Stimulated activated CD8-positive, alpha-beta memory T cell treated with anti-CD3 and anti-CD28 coated beads, Interleukin-12 subunit alpha, Interleukin-12 subunit beta, amount 100 ng/mL, for 1 hour (primary cell): Measurements from ENCODE around the gene CAMK2B.
"Not testable (repeated sequence)": the region's sequence is repeated elsewhere in the genome, so short reads cannot be mapped to it uniquely, and the experiment has no call there.

Experiments used
- DNase-seq: peaks from one replicate; pipeline ENCODE4 v3.0.0-alpha.2; 2020; ENCODE audit warnings: low read depth

Gene CAMK2B

DNA sequence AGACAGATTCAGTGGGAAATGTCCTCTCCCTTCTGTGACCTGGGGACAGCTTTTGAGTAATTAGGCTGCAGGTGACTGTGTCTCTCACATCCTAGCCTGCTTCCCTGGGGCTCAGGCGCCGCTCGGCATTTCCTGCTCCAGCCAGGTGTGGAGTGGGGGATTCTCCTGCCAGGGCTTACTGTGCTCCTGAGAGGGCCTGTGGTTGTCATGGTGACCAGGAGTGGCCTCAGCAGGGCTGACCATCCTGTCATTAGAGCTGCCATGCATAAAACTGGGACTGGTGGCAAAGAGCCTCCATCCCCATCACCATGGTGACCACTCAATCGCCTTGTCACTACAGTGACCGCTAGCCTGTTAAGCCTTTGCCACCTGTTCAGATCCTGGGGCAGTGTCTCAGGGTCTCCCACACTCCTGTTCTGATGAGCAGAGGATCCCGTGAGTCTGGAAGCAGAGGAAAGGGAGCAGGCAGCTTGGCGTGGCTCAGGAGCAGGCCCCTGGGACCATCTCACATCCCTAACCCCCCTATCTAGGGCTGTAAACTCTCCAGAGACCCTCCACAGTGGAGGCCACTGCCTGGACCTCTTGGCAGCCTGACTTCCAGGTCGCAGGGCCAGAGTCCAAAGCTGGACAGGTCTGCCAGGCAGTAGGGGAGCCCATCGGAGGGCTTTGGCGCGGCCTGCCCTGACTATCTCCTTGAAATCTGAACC, 136.0 kb downstream of the CAMK2B start, which contains the start of gene GCK:
GCK (minus strand) TSS at position 154 of the 707 bp plus-strand sequence. CDS start 486 bp downstream, outside the sequence.
- DNase-seq: no peak

- DNase-seq: no peak
Observed at GRCh38 chr7:44188480-44189225, 136.7 kb downstream of the CAMK2B start.

DNA sequence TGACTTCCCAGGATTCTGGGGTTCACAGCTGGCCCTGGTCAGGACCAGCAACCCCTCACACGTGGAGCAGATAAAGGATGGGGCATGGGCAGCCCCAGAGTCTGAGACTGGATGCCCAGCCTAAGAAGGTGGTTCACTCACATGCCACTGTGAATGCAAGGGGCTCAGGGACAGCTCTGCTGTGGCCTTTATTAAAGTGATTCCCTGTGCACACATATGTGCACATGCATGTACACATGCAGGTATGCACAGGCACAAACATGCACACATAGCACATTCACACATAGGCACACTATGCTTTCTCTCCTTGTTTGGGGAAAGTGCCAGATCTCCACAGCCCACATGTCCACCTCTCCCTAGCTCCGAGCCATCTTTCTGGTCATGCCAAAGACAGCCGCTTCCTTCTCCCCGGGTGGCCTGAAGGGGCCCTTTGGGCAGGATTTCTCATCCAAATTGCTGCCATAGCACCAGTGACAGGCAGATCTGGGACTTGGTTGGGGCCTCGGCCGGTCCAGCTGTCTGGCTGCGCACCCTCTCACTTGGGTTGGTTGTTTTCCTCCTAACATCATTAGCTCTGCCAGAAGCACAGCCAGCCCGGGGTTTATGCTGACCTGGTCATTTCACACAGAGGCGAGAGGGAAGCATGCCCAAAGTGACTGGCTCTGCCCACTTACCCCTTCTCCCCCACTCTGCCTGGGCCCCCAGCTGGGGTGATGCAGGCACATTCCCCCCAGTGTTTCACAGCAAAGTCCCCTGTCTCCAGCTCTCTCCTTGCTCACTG, 137.6 kb downstream of the CAMK2B start:
- DNase-seq: no peak

DNA sequence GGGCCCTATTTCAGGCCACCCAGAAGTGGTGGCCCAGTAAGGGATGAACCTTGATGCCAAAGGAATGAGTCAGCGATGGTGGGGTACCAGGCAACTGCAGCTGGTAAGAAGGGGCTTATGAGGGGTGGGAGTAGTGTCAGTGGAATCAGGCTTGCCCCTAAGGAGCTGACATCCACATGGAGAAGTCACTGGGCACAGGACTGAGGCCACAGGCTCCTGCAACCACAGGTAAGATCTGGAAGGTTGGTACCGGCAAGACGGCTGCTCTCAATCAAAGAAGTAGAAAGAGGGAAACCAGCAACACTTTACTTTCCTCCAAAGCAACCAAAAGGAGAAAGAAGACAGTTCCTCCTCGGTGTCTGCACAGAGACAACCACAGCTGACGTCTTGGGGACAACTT, 138.7 kb downstream of the CAMK2B start:
- no peak for DNase-seq

DNA sequence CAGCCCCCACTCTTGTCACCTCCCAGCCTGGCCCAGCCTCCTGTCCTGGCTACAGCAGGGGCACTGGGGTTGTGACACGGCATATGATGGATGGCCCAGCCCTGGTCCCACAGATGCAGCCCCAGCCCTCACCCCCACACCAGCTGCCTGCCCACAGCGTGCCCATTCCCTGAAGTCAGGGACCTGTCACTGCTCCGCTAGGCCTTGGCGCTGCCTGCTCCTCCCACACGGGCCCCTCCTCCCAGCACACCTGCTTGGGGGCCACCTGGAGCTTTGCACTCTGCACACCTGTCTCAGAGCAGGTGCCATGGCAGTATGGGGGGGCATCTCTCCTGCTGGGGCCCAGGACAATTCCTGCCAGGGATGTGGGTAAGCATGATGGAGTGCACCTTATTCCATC, 139.7 kb downstream of the CAMK2B start:
- no peak for DNase-seq

- no peak for DNase-seq
Observed at GRCh38 chr7:44184873-44185446, 140.4 kb downstream of the CAMK2B start.

DNA sequence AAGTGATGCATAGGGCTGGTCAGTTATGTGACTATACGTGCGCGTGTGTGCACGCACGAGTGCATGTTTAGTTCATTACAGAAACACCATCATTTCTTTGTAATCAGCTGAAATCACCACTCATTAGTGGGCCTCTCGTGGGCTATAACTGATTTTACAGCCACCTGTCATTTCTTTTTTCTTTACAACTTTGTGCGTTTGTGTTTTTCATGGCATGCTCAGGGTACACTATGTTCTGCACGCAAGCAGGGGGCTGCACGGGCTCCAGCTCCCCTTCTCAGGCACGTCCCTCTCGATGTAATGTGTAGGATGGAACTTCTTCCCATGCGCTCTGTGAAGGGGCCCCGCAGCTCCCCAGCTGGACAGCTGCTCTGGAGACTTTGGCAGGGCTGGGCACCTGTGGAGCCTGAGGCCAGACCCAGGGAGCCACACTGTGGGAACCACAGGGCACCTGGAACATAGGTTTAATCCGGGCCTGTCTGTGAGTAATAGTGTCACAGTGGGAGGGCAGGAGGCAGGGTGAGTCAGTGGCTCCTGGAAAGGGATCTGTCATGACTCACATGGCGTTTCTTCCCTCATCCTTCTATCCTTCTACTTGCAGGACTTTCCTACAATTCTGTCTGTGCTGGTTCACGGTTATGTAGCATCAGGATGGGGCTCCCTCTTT, 141.1 kb downstream of the CAMK2B start:
- DNase-seq: no peak

DNA sequence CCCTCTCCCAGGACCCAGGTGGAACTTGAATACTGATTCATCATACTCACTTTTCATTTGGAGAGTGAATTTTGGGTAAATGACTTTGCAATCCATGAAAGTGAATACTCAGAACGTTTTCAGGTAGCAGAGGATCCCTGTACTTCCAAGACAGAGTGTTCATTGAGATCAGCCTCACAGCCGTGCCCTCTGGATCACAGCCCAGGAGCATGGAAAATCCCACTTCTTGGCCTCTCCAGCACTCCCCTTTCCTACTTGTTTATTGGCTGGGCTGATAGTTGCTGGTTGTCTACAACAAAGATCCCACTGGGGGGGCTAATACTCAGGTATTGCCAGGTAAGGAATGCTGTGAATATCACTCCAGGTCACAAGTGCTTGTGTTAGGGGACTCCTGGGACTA, 142.0 kb downstream of the CAMK2B start:
- no peak for DNase-seq

- DNase-seq: no peak
Observed at GRCh38 chr7:44182827-44183226, 142.6 kb downstream of the CAMK2B start.

DNA sequence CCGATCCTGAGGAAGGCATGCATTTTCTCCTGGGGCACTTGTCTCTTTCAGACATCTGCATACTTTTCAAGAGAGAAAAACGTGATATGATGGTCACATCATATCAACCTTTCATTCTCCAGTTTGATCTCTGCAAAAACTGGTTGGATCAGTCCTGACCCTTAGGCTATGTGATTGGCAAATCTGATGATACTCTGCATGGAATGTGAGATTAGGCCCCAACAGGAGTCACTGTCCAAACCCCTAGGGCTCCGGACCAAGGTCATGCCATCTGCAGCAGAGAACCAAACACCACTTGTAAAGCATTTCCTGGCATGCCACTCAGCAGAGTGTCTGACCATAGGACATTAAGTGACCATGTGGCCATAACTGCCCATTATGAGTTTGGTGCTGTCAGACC, 144.8 kb downstream of the CAMK2B start:
- no peak for DNase-seq

- DNase-seq: no peak
Observed at GRCh38 chr7:44177570-44178131, 147.7 kb downstream of the CAMK2B start.

- no peak for DNase-seq
Observed at GRCh38 chr7:44176486-44176885, 148.9 kb downstream of the CAMK2B start.

DNA sequence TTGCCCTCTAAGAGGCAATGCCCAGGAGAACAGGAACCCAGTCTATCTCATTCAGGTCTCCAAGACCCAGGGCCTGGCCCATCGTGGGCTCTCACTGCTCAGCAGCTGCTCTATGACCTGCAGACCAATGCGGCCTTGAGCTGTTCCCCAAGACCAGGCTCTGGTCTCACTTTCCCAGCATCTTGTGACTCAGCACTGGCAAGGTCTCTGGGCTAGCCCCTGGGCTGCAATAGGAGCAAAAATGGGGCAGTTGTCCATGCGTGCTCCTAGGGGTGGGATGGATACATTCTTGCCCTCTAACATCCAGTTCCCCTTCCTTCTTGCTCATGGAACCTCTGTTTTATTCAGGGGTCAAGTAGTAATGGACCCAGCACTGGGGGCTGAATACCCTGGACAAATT, 149.7 kb downstream of the CAMK2B start:
- no peak for DNase-seq

DNA sequence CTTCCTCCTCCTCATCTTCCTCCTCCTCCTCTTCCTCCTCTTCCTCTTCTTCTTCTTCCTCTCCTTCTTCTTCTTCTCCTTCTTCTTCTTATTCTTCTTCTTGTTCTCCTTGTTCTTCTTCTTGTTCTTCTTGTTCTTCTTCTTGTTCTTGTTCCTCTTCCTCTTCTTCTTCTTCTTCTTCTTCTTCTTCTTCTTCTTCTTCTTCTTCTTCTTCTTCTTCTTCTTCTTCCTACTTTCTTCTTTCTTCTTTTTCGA, 150.8 kb downstream of the CAMK2B start:
- DNase-seq: not testable (repeated sequence)

DNA sequence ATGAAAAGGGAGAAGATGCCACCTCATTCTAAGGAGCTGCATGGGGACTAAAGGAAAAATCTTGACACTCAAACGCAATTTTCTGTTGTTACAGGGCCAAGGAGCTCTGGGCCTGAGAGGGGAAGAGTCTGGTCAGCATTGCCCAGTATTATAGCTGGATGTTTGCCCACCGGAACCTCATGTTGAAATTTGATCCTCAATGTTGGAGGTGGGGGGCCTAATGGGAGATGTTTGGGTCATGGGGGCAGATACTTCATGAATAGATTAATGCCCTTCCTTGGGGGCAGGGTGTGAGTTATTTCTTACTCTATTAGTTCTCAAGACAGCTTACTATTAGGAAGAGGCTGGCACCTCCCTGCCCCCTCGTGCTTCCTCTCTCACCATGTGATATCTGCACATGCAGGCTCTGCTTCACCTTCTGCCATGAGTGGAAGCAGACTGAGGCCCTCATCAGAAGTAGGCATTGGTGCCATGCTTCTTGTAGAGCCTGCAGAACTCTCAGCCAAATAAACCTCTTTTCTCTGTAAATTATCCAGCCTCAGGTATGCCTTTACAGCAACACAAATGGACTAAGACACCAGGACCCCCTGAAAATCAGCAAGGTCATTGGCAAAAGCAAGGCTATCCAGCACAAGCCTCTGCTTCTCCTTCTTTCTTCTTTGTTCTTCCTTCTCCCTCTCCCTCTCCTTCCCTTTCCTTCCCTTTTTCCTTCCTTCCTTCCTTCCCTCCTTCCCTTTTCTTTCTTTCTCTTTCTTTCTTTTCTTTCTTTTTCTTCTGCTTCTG, 151.3 kb downstream of the CAMK2B start:
- DNase-seq: no peak

- DNase-seq: no peak
Observed at GRCh38 chr7:44172803-44173424, 152.5 kb downstream of the CAMK2B start.

- DNase-seq: no peak
Observed at GRCh38 chr7:44172352-44172751, 153.0 kb downstream of the CAMK2B start.

DNA sequence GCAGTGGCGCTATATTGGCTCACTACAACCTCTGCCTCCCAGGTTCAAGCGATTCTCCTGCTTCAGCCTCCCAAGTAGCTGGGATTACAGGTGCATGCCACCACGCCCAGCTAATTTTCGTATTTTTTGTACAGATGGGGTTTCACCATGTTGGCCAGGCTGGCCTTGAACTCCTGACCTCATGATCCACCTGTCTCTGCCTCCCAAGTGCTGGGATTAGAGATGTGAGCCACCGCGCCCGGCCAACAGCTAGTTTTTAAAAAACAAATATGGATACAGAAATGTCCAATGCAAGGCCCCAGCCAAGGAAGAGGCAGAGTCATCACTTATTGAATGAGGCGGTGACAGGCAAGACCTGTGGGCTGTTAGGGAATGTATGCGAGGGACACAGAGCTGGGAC, 153.5 kb downstream of the CAMK2B start:
- DNase-seq: not testable (repeated sequence)

GRCh38 chr7:44167920-44168319, 157.5 kb downstream of the CAMK2B start:
- no peak for DNase-seq
